ENCODE results near the gene VEGFB. TPM values are rescaled to one million over a fixed set of nuclear protein-coding genes. Genes with fewer than 3 reads are reported as not detected.

The VEGFB gene
- total RNA-seq, 1 donor from 2014 or later: 12.3 TPM

DNA sequence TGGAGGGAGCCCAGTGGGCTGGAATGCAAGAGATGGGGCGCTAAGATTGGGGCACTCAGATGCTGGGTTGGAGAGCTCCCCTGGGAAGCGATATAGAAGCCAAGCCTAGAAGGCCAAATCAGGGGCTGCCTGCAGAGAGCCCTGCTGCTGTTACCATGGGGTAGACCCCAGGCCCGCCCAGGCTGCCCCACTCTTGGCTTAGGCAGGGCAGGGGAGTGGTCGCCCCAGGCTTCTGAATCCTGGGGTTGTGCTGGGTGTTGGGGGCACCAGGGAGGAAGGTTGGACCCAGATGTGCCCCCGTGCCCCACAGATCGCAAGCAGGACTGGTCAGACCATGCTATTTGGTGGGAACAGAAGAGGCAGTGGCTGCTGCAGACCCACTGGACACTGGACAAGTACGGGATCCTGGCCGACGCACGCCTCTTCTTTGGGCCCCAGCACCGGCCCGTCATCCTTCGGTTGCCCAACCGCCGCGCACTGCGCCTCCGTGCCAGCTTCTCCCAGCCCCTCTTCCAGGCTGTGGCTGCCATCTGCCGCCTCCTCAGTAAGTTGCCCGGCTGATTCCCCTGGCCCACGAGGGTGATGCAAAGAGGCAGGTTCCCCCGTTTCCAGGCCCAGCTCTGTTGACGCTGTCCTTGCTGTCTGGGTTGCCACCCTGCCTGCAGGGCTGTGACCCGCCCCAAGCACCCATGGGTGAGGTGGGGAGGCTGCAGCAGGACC is 23.9 kb upstream of the VEGFB start:
- H3K4me3 Mint-ChIP-seq (ENCODE audit: unreplicated experiment): no peak overlapping the region
- H3K36me3 Mint-ChIP-seq (ENCODE audit: unreplicated experiment): no peaks in the 10 kb centered on the region
- H3K9me3 Mint-ChIP-seq (ENCODE audit: unreplicated experiment): peaks cover 3% of the 10 kb centered on the region
- peaks cover 12% of the 10 kb centered on the region for H3K27me3 Mint-ChIP-seq (ENCODE audit: unreplicated experiment)
- TF ChIP-seq, protein P1, sequence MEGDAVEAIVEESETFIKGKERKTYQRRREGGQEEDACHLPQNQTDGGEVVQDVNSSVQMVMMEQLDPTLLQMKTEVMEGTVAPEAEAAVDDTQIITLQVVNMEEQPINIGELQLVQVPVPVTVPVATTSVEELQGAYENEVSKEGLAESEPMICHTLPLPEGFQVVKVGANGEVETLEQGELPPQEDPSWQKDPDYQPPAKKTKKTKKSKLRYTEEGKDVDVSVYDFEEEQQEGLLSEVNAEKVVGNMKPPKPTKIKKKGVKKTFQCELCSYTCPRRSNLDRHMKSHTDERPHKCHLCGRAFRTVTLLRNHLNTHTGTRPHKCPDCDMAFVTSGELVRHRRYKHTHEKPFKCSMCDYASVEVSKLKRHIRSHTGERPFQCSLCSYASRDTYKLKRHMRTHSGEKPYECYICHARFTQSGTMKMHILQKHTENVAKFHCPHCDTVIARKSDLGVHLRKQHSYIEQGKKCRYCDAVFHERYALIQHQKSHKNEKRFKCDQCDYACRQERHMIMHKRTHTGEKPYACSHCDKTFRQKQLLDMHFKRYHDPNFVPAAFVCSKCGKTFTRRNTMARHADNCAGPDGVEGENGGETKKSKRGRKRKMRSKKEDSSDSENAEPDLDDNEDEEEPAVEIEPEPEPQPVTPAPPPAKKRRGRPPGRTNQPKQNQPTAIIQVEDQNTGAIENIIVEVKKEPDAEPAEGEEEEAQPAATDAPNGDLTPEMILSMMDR (IDR thresholded peaks at IDR 0.05; ENCODE audit: partially characterized antibody, unreplicated experiment): no peak
- no peaks in the 10 kb centered on the region for H3K4me1 Mint-ChIP-seq (ENCODE audit: low read depth, unreplicated experiment)
- H3K27ac Mint-ChIP-seq (ENCODE audit: unreplicated experiment): no peak overlapping the region
- DNase-seq: no peak

DNA sequence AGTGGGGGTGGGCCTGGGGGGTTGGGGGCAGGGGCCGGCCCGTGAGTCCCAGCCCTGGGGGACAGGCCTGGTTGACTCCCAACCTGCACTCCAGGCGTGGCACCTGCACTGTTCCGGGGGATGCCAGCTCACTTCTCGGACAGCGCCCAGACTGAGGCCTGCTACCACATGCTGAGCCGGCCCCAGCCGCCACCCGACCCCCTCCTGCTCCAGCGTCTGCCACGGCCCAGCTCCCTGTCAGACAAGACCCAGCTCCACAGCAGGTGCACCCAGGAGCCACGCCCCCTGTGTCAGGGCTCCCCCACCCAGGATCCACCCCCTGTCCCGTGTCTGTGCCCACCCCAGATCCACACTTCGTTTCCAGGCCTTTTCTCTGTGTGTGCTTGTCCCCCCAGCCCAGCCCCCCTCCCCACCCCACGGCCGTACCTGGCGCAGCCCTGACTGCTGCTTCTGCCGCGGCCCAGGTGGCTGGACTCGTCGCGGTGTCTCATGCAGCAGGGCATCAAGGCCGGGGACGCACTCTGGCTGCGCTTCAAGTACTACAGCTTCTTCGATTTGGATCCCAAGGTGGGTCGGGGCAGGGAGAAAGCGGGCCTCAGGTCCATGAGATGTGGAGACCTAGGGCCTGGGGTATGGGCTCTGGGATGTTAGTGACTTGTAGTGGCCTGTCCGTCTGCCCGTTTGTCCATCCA is 23.1 kb upstream of the VEGFB start:
- H3K27me3 Mint-ChIP-seq (ENCODE audit: unreplicated experiment): peaks cover 12% of the 10 kb centered on the region
- TF ChIP-seq, protein P1 (IDR thresholded peaks at IDR 0.05; ENCODE audit: partially characterized antibody, unreplicated experiment): no peak
- no peak overlapping the region for H3K4me3 Mint-ChIP-seq (ENCODE audit: unreplicated experiment)
- no peaks in the 10 kb centered on the region for H3K36me3 Mint-ChIP-seq (ENCODE audit: unreplicated experiment)
- no peaks in the 10 kb centered on the region for H3K4me1 Mint-ChIP-seq (ENCODE audit: low read depth, unreplicated experiment)
- H3K9me3 Mint-ChIP-seq (ENCODE audit: unreplicated experiment): peaks cover 3% of the 10 kb centered on the region
- peak; percentile 21 for DNase-seq
- no peak overlapping the region for H3K27ac Mint-ChIP-seq (ENCODE audit: unreplicated experiment)

DNA sequence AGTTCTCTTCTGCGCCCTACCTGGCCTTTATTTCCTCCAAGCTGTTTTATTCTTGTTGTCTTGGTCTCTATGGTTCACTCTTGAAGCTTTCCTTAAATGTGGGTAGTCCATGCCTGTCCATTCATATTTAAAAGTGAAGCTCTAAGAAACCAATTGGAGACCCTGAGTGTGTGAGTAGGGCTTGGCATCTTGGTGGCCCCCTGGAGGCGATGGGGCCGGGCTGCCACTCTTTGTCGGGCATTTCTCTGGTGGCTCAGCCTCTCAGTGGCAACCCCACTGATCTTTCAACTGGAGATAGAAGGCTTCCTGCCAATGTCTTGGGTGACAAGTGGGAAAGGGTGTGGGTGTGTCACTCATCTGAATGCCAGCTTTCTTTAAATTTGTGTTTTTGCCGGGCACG is 17.5 kb upstream of the VEGFB start:
- H3K27ac Mint-ChIP-seq (ENCODE audit: unreplicated experiment): no peak overlapping the region

DNA sequence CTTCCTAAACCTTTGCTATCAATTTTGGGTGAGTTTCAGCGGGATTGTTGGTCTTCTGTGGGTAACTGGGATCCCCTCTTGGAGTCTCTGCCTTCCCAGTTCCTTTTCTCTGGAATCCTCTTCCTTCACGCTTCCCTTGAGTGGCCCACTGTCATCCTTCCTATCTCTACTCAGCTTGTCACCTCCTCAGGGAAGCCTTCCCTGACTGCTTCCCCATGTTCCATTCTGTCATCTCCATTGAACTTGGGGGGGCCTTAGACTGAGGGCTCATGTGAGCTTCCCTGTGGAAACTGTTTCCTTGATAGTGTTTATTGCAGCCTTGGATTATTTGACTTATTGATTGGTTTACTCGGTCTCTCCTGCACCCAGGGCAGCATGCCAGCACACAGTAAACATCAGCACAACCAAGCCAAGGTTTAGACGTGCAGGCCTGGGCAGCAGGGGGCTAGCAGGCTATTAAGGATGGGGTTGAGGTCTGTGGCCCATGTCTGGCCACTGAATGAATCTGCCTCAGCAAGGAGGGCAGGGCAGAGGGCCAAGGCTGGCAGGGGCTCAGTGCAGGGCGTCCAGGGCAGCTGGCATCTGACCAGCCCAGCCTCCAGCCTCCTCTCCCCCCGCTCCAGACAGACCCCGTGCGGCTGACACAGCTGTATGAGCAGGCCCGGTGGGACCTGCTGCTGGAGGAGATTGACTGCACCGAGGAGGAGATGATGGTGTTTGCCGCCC is 15.6 kb upstream of the VEGFB start:
- H3K4me1 Mint-ChIP-seq (ENCODE audit: low read depth, unreplicated experiment): no peaks in the 10 kb centered on the region
- H3K9me3 Mint-ChIP-seq (ENCODE audit: unreplicated experiment): no peaks in the 10 kb centered on the region
- TF ChIP-seq, protein P1 (IDR thresholded peaks at IDR 0.05; ENCODE audit: partially characterized antibody, unreplicated experiment): no peak
- no peak overlapping the region for H3K27ac Mint-ChIP-seq (ENCODE audit: unreplicated experiment)
- H3K27me3 Mint-ChIP-seq (ENCODE audit: unreplicated experiment): peaks cover 1% of the 10 kb centered on the region
- no peaks in the 10 kb centered on the region for H3K36me3 Mint-ChIP-seq (ENCODE audit: unreplicated experiment)
- no peak overlapping the region for H3K4me3 Mint-ChIP-seq (ENCODE audit: unreplicated experiment)
- DNase-seq: no peak

More for the DNA sequence above, 17.5 kb upstream of the VEGFB start:
- DNase-seq: no peak
- peaks cover 9% of the 10 kb centered on the region for H3K27me3 Mint-ChIP-seq (ENCODE audit: unreplicated experiment)
- TF ChIP-seq, protein P1 (IDR thresholded peaks at IDR 0.05; ENCODE audit: partially characterized antibody, unreplicated experiment): no peak
- H3K4me1 Mint-ChIP-seq (ENCODE audit: low read depth, unreplicated experiment): no peaks in the 10 kb centered on the region
- H3K9me3 Mint-ChIP-seq (ENCODE audit: unreplicated experiment): no peaks in the 10 kb centered on the region
- no peak overlapping the region for H3K4me3 Mint-ChIP-seq (ENCODE audit: unreplicated experiment)
- no peaks in the 10 kb centered on the region for H3K36me3 Mint-ChIP-seq (ENCODE audit: unreplicated experiment)

All from glutamatergic neuron (in vitro differentiated cells).